Erythroblast (primary cell): ENCODE data around the gene RAD51B.

Experiments used
- GATA1 ChIP-seq: IDR thresholded peaks from 2 replicates; pipeline ENCODE4 v1.6.1; 2011; ENCODE audit warnings: low read depth, mild to moderate bottlenecking, control low read depth, low read length, moderate library complexity
- POLR2A ChIP-seq: IDR thresholded peaks from 2 replicates; pipeline ENCODE4 v1.6.1; 2011; ENCODE audit warnings: mild to moderate bottlenecking, low read length

- TF ChIP-seq POLR2A (no peak), GATA1 (no peak)
Measured at GRCh38 chr14:67773844-67774377, 45.7 kb upstream of the RAD51B start.
